SH-SY5Y (cell line): ENCODE results near the gene UBAC2.

ENCODE experiments used
- GATA2 ChIP-seq: IDR thresholded peaks from 2 replicates; pipeline ENCODE4 v1.6.1; 2011; ENCODE audit warnings: mild to moderate bottlenecking, low read depth, low read length
- GATA3 ChIP-seq: IDR thresholded peaks from 2 replicates; pipeline ENCODE4 v1.6.1; 2011; ENCODE audit warnings: low read depth, mild to moderate bottlenecking, low read length, moderate library complexity

DNA sequence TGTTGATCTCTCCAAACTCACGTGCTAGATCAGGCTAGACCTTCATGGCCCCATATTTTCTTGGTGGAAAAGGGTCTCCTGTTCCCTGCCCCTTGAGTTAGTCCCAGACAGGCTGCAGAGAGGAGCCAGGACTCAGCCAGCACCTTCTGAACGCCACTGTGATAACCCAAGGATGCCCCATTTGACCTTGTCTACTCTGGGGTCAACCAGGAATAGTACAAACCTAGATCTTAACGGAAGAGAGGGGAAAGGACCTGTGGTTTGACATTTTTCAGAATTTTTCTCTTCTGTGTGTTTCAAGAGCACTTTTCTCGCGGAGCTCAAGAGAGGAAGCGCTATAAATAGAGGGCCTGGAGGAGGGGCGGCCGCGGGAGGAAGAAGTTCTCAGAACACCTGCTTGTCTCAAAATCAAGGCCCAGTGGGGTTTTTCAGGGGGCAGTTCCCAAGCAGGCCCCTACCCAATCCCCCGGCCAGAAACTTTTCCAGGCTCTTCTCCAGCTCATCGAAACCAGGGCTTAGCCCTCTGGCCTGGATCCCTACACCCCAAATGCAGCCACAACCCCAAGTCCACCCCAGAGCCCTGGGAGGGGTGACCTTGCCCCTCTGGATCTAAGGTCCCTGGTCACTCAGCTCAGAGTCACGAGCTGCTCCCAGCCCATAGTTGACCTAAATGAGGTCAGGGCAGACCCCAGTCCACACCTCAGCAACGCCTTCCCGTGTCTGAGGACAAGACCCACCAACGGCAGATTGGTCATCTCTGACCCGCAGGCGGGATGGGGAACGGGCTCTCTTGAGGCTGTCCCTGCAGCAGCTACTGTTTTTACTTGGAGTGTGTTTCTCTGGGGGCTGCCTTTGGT, 225.1 kb downstream of the UBAC2 start:
- no peak for TF ChIP-seq GATA3
- no peak for TF ChIP-seq GATA2
